Islet precursor cell (in vitro differentiated cells): ENCODE results near the gene PTPN23.
A peak's percentile ranks its signal among the peaks of the same experiment; 100 is the strongest.

Source experiments
- DNase-seq: peaks from one replicate; pipeline ENCODE4 v3.0.0-alpha.2; 2018

Gene PTPN23

DNA sequence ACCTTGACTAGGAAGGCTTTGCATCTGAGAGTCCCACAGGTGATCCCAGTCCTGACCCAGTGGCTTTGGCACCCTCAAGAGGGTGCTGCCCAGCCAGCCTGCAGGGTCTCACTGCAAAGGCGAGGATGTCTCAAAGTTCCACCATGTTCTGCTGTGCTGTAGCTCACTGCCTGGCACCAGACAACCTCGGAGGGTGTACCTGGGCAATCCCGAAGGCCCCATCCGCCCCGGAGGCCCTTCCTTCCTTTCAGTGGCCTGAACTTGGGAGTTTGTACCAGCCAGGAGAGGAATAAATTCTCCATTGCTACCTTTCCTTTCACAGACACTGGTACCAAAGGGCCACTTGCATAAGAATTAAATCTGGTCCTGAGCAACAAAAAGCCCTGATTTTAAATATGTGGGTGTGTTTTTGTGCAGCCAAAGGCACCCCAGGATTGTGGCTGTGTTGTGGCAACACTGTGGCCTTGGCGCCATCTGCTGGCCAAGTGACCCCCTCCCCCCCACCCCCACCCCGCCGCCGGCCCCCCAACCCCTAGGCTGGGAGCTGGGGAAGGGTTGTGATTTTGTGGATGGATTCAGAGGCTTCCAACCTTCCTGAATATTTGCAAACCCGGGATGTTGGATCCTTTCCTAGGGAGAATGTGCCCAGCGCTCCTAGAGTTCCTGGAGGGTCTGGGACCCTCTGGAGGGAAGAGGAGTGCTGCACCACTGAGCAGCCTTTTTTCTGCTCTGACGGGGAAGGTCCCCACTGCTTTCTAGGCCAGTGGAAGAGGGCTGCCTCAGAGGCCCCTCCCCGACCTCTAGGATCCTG is 9.7 kb upstream of the PTPN23 start:
- DNase-seq = no peak

DNA sequence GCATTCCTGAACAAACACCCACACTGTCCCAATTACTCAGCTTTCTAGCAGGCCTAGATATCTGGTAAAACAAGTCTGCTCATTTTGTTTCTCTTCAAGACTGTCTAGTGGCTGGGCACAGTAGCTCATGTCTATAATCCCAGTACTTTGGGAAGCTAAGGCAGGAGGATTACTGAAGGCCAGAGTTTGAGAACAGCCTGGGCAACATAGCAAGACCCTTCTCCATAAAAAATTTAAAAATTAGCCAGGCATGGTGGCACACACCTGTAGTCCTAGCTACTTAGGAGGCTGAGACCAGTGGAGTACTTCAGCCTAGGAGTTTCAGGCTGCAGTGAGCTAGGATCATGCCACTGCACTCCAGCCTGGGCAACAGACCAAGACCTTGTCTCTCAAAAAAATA is 6.2 kb upstream of the PTPN23 start:
- DNase-seq = no peak

GRCh38 chr3:47376393-47376792 is 4.4 kb upstream of the PTPN23 start:
- no peak for DNase-seq

- no peak for DNase-seq
Measured at GRCh38 chr3:47377186-47377585, 3.6 kb upstream of the PTPN23 start.

DNA sequence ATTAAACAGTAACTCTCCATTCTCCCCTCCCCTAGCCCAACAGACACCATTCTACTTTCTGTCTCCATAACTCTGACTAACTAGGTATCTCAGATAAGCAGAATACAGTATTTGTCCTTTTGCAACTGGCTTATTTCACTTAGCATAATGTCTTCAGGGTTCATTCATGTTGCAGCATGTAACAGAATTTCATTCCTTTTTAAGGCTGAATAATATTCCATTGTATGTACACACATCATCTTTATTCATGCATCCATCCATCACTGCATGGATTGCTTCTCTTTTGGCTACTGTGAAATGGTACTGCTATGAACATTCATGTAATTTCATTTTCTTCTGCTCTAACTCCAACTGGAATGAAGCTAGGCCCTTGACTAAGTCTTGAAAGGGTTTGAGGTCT is 2.0 kb upstream of the PTPN23 start:
- DNase-seq = no peak

DNA sequence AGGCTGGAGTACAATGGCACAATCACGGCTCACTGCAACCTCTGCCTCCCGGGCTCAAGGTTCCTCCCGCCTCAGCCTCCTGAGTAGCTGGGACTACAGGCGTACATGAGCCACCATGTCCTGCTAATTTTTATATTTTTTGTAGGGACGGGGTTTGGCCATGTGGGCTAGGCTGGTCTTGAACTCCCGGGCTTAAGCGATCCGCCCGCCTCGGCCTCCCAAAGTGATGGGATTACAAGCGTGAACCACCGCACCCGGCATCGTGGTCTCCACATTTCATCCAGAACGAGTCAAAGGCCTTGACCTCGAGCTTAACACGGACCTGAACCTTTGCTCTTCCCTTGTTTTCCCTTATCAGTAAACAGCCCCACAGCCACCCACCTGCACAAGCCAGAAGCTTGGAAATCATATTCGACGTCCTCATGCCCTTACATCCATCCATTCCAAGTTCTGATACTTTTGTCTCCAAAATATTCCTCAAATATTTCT is 1.4 kb upstream of the PTPN23 start:
- no peak for DNase-seq

- no peak for DNase-seq
Measured at GRCh38 chr3:47380026-47380600, 708 bp upstream of the PTPN23 start.

- DNase-seq = peak; percentile 97
Measured at GRCh38 chr3:47381317-47382157, 716 bp downstream of the PTPN23 start.

GRCh38 chr3:47384425-47384824 is 3.6 kb downstream of the PTPN23 start:
- DNase-seq = no peak

- DNase-seq = no peak
Measured at GRCh38 chr3:47385007-47385406, 4.2 kb downstream of the PTPN23 start.

- no peak for DNase-seq
Measured at GRCh38 chr3:47385796-47386195, 5.0 kb downstream of the PTPN23 start.

- no peak for DNase-seq
Measured at GRCh38 chr3:47392933-47393332, 12.1 kb downstream of the PTPN23 start.

GRCh38 chr3:47394140-47394870 is 13.5 kb downstream of the PTPN23 start:
- DNase-seq = peak; percentile 77

GRCh38 chr3:47394881-47395280 is 14.1 kb downstream of the PTPN23 start:
- DNase-seq = peak; percentile 43

- no peak for DNase-seq
Measured at GRCh38 chr3:47398228-47398627, 17.4 kb downstream of the PTPN23 start.

- no peak for DNase-seq
Measured at GRCh38 chr3:47399016-47399415, 18.2 kb downstream of the PTPN23 start.

GRCh38 chr3:47399531-47400270 is 18.9 kb downstream of the PTPN23 start:
- no peak for DNase-seq

DNA sequence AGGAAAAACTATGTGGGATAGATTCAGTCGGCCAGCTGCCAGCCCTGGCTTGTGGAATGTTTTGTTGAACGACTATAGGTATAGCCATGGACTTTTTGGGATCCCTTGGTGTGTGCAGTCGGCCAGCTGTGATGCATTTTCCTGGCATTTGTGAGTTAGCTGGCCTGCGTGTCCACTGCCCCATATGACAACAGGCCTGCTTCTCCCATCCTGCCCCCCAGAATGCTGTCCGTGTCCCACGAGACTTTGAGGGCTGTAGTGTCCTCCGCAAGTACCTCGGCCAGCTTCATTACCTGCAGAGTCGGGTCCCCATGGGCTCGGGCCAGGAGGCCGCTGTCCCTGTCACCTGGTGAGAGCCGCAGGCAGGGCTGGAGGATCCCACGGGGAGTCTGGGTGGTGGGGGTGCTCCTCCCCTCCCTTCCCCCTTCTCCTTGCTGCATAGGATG is 23.6 kb downstream of the PTPN23 start:
- DNase-seq = no peak

DNA sequence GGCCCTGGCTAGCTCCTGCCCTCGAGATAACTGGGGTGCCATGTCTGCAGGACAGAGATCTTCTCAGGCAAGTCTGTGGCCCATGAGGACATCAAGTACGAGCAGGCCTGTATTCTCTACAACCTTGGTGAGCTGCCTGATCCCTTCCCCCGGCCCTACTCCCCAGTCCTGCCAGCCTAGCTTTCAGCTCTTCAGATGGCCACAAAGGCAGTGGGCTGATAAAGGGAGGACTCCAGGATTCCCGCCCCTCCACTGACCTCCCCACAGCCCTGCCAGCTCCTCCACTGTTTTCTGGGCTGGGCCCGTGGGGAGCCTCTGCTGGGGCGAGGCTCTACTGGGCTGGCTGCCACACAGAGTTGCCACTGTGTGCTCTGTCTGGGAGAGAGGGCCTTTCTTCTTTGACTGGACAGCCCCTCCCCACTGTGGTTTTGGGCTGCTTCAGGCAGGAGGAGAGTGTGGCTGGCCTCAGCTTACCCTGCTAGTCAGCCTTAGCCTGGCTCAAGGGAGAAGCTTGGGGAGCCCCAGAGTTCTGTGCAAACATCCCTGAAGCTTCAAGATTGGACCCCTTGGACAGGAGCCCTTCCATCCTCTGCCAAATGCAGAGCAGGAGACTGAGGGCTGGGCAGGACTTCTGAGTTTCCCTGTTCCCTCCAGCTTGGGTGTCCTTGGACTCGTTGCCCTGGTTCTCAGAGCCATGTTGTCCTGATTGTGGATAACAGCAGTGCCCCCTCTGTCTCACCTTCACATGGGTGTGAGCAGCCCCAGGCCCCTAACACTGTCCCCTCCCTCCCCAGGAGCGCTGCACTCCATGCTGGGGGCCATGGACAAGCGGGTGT is 24.4 kb downstream of the PTPN23 start:
- peak; percentile 47 for DNase-seq

DNA sequence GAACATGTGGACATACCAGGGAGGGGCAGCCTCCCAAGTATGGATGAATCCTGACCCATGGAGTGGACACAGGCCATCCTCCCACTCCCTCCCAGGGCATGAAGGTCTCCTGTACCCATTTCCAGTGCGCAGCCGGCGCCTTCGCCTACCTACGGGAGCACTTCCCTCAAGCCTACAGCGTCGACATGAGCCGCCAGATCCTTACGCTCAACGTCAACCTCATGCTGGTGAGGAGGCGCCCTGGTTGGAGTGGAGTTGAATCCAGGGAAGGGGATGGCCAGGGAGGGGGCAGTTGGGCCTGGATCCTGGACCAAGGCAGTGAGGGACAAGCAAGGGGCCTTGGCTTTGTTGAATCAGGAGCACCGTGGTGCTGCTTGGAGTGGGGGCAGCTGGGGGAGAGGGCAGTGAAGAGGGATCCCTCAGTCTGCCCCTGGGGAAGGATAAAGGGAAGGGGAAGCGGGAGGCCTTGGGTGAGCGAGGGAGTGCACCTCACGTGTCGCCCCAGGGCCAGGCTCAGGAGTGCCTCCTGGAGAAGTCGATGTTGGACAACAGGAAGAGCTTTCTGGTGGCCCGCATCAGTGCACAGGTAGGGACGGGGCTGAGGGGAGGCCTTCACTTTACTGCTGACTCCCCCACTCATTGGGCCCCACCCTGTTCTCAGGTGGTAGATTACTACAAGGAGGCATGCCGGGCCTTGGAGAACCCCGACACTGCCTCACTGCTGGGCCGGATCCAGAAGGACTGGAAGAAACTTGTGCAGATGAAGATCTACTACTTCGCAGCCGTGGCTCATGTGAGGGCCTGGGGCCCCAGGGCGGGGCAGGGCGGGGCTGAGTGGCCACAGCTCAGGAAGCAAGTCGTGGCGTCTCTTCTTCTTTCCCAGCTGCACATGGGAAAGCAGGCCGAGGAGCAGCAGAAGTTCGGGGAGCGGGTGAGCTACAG is 25.3 kb downstream of the PTPN23 start:
- DNase-seq = no peak
